HepG2 (cell line): ENCODE measurements around the gene FNIP2. TPM values are rescaled to one million over a fixed set of nuclear protein-coding genes. Genes with fewer than 3 reads are reported as not detected.

Experiments used
- ASH2L ChIP-seq: fragments of 300-600, 200-600 bp; sonication (generic); IDR thresholded peaks from 2 replicates; pipeline ENCODE4 v1.7.0; 2017; ENCODE audit warnings: low read depth, mild to moderate bottlenecking, moderate library complexity, mixed read lengths, low read length; ENCODE audit not compliant: insufficient read length
- ATAD3A ChIP-seq: sonication (generic); formaldehyde crosslinking; IDR thresholded peaks from 2 replicates; pipeline ENCODE4 v1.4.0; 2020; ENCODE audit warnings: missing genetic modification reagents
- CERS6 ChIP-seq: sonication (generic); formaldehyde crosslinking; IDR thresholded peaks from 2 replicates; pipeline ENCODE4 v1.5.0; 2020; ENCODE audit warnings: missing genetic modification reagents
- CHCHD3 ChIP-seq: sonication (generic); formaldehyde crosslinking; IDR thresholded peaks from 2 replicates; pipeline ENCODE4 v1.8.0; 2022; ENCODE audit warnings: mild to moderate bottlenecking, missing genetic modification reagents, moderate library complexity
- FOXP4 ChIP-seq: sonication (generic); formaldehyde crosslinking; IDR thresholded peaks from 2 replicates; pipeline ENCODE4 v1.4.0; 2020; ENCODE audit warnings: missing genetic modification reagents
- HNF4G ChIP-seq, 2 experiments: sonication (generic) in 1 of 2; formaldehyde crosslinking in 1 of 2; IDR thresholded peaks; 2 replicates each; pipeline versions ENCODE4 v1.4.0 to v1.6.1; 2011 to 2020; ENCODE audit warnings: borderline replicate concordance in 2 of 2, low read depth in 2 of 2, mild to moderate bottlenecking in 2 of 2, low read length in 1 of 2, missing genetic modification reagents in 1 of 2, moderate library complexity in 1 of 2
- HOXA5 ChIP-seq: sonication (generic); formaldehyde crosslinking; IDR thresholded peaks from 2 replicates; pipeline ENCODE4 v1.4.0; 2020; ENCODE audit warnings: missing genetic modification reagents
- LCORL ChIP-seq, 2 experiments: fragments of 450-650 bp in 1 of 2; sonication (generic) in 1 of 2; formaldehyde crosslinking in 1 of 2; IDR thresholded peaks; 2 replicates each; pipeline versions ENCODE4 v1.5.0 to v1.6.1; 2017 to 2020; ENCODE audit warnings: antibody characterized with exemption in 1 of 2, missing genetic modification reagents in 1 of 2
- MEIS1 ChIP-seq: sonication (generic); formaldehyde crosslinking; IDR thresholded peaks from 2 replicates; pipeline ENCODE4 v1.9.0; 2021; ENCODE audit warnings: mild to moderate bottlenecking, missing genetic modification reagents, moderate library complexity, borderline replicate concordance
- SAFB2 ChIP-seq: sonication (generic); formaldehyde crosslinking; IDR thresholded peaks from 2 replicates; pipeline ENCODE4 v1.5.1; 2020; ENCODE audit warnings: missing genetic modification reagents, low read depth, mild to moderate bottlenecking, borderline replicate concordance
- SIX1 ChIP-seq: sonication (generic); formaldehyde crosslinking; IDR thresholded peaks from 2 replicates; pipeline ENCODE4 v1.4.0; 2020; ENCODE audit warnings: missing genetic modification reagents, borderline replicate concordance
- SNAPC2 ChIP-seq: sonication (generic); formaldehyde crosslinking; IDR thresholded peaks from 2 replicates; pipeline ENCODE4 v1.8.1; 2022; ENCODE audit warnings: mild to moderate bottlenecking, missing genetic modification reagents
- SP5 ChIP-seq: IDR thresholded peaks from 2 replicates; pipeline ENCODE4 v1.6.1; 2016; ENCODE audit warnings: low read depth, borderline replicate concordance
- ZBTB10 ChIP-seq: sonication (generic); formaldehyde crosslinking; IDR thresholded peaks from 2 replicates; pipeline ENCODE4 v1.4.0; 2020; ENCODE audit warnings: missing genetic modification reagents, borderline replicate concordance
- ZBTB44 ChIP-seq: sonication (generic); formaldehyde crosslinking; IDR thresholded peaks from 2 replicates; pipeline ENCODE4 v1.4.0; 2020; ENCODE audit warnings: missing genetic modification reagents
- ZNF180 ChIP-seq: sonication (generic); formaldehyde crosslinking; IDR thresholded peaks from 2 replicates; pipeline ENCODE4 v1.4.0; 2020; ENCODE audit warnings: low read depth, missing genetic modification reagents, borderline replicate concordance
- ZNF264 ChIP-seq: sonication (generic); formaldehyde crosslinking; IDR thresholded peaks from 2 replicates; pipeline ENCODE4 v1.4.0; 2020; ENCODE audit warnings: missing genetic modification reagents
- ZNF362 ChIP-seq: sonication (generic); formaldehyde crosslinking; IDR thresholded peaks from 2 replicates; pipeline ENCODE4 v1.4.0; 2020; ENCODE audit warnings: missing genetic modification reagents, mild to moderate bottlenecking, borderline replicate concordance
- ZSCAN31 ChIP-seq: sonication (generic); formaldehyde crosslinking; IDR thresholded peaks from 2 replicates; pipeline ENCODE4 v1.5.0; 2020; ENCODE audit warnings: low read depth, mild to moderate bottlenecking, missing genetic modification reagents
- polyA plus RNA-seq, 8 experiments: library from polyadenylated mRNA; depleted of rRNA in 3 of 8; stranded (reverse) in 7 of 8; unstranded in 1 of 8; fragments of >200 nt; fragmentation: Illumina TruSeq in 4 of 8; extraction: Trizol in 4 of 8; gene quantifications; 2 replicates each; pipeline versions ENCODE4 v1.2.1 to v1.2.3, GENCODE V29; 2011 to 2016; ENCODE audit warnings: low read depth in 4 of 8, missing spikeins in 1 of 8, mixed read lengths in 1 of 8; ENCODE audit not compliant: insufficient read depth in 1 of 8
- total RNA-seq, 5 experiments: library from RNA; depleted of rRNA; stranded (reverse); fragments of >200 nt; fragmentation: Illumina TruSeq; extraction: Trizol; gene quantifications; 2 replicates each; pipeline ENCODE4 v1.2.3, GENCODE V29; 2016; ENCODE audit warnings: low read depth in 1 of 5

Gene FNIP2
- total and polyA plus RNA-seq, 2 of the 13 experiments (the other 11 are each of a cell fraction or from before 2014, with no cell fraction given) = 15.5 to 21.0 TPM

- TF ChIP-seq ZNF264 (CRISPR knock-in tag) = peak; percentile 35; the same call in 1 of the 2 replicates
- TF ChIP-seq CHCHD3 (CRISPR knock-in tag) = no peak
- no peak for TF ChIP-seq ZSCAN31 (CRISPR knock-in tag)
- TF ChIP-seq MEIS1 (CRISPR knock-in tag) = no peak
- no peak for TF ChIP-seq ZBTB44 (CRISPR knock-in tag)
- no peak for TF ChIP-seq SAFB2 (CRISPR knock-in tag)
- TF ChIP-seq ASH2L = peak; percentile 41
- TF ChIP-seq ATAD3A (CRISPR knock-in tag) = no peak
- TF ChIP-seq ZNF180 = no peak
- peak; percentile 23; the same call in 1 of the 2 replicates for TF ChIP-seq SP5
- peak; percentile 76 for TF ChIP-seq FOXP4 (CRISPR knock-in tag)
- TF ChIP-seq ZNF362 (CRISPR knock-in tag) = no peak
- no peak for TF ChIP-seq SNAPC2
- 0 out of 2 replicates have a peak, but pooled peaks have one; percentile 38 for TF ChIP-seq SIX1
- TF ChIP-seq CERS6 = no peak
- TF ChIP-seq HOXA5 (CRISPR knock-in tag) = no peak
- TF ChIP-seq ZBTB10 (CRISPR knock-in tag) = no peak
- peak; percentile 45; the same call in 1 of the 2 replicates for TF ChIP-seq HNF4G (IDR thresholded peaks at IDR 0.05; ENCODE audit: borderline replicate concordance, low read depth, low read length)
- TF ChIP-seq HNF4G (CRISPR knock-in tag; IDR thresholded peaks at IDR 0.05; ENCODE audit: borderline replicate concordance, low read depth) = no peak
- TF ChIP-seq LCORL (IDR thresholded peaks at IDR 0.05) = no peak
- 0 out of 2 replicates have a peak, but pooled peaks have one; percentile 42 for TF ChIP-seq LCORL (CRISPR knock-in tag; IDR thresholded peaks at IDR 0.05)
Measured at GRCh38 chr4:158782551-158783360, 13.9 kb downstream of the FNIP2 start (continued).
